ENCODE measurements around the gene PHKG2.

The PHKG2 gene

GRCh38 chr16:30777591-30778297, 29.5 kb downstream of the PHKG2 start:
- DNase-seq = no peak

- no peak for DNase-seq
Measured at GRCh38 chr16:30778549-30779244, 30.5 kb downstream of the PHKG2 start.

- no peak for DNase-seq
Measured at GRCh38 chr16:30779596-30779995, 31.4 kb downstream of the PHKG2 start.

GRCh38 chr16:30780021-30780420, 31.8 kb downstream of the PHKG2 start:
- no peak for DNase-seq

- no peak for DNase-seq
Measured at GRCh38 chr16:30780549-30780948, 32.3 kb downstream of the PHKG2 start.

- DNase-seq = no peak
Measured at GRCh38 chr16:30782486-30783279, 34.5 kb downstream of the PHKG2 start.

GRCh38 chr16:30783280-30784109, 35.3 kb downstream of the PHKG2 start:
- DNase-seq = no peak

GRCh38 chr16:30784215-30784614, 36.0 kb downstream of the PHKG2 start:
- no peak for DNase-seq

- no peak for DNase-seq
Measured at GRCh38 chr16:30785126-30786106, 37.2 kb downstream of the PHKG2 start.

GRCh38 chr16:30786115-30786935, 38.1 kb downstream of the PHKG2 start:
- no peak for DNase-seq

- DNase-seq = peak; percentile 86
Measured at GRCh38 chr16:30786936-30787612, 38.8 kb downstream of the PHKG2 start, which contains the start of gene ZNF629. Gene ZNF629 (minus strand): TSS chr16:30787205. CDS start chr16:30784482, 2,723 bp downstream.

- peak; percentile 51 for DNase-seq
Measured at GRCh38 chr16:30787613-30788378, 39.6 kb downstream of the PHKG2 start.

GRCh38 chr16:30793508-30794069, 45.4 kb downstream of the PHKG2 start:
- no peak for DNase-seq

- DNase-seq = no peak
Measured at GRCh38 chr16:30794634-30795033, 46.4 kb downstream of the PHKG2 start.

GRCh38 chr16:30797670-30798309, 49.6 kb downstream of the PHKG2 start:
- no peak for DNase-seq

Data from midbrain (tissue), 1 donor.